K562 (cell line): ENCODE measurements around the gene POU4F2. TPM values are rescaled to one million over a fixed set of nuclear protein-coding genes. Genes with fewer than 3 reads are reported as not detected.

ENCODE experiments used
- ATAC-seq: fragments of 200-7000 bp; cut with Tn5 transposase; 3 replicates; pipeline ENCODE4 v1.9.1; 2020; ENCODE audit warnings: moderate library complexity
- BruUV-seq: library from RNA; stranded (reverse); fragments of 400-500 nt; replicated peaks from 2 replicates; lab custom pipeline; 2021; lab: Mats Ljungman, UMichigan
- CTCF ChIA-PET: fragments of 300-600 bp; formaldehyde crosslinking; extraction: SDS; loops from one replicate; lab custom pipeline; 2021; ENCODE audit warnings: low intra/inter-chr PET ratio; lab: Yijun Ruan, JAX
- POLR2A ChIA-PET: fragments of 300-600, 350-650 bp; sonication (Branson Sonifier 250); formaldehyde crosslinking; extraction: SDS; loops from one replicate; lab custom pipeline; 2021; ENCODE audit warnings: antibody characterized with exemption, inconsistent platforms; lab: Yijun Ruan, JAX
- DNase-seq, 4 experiments: peaks; one replicate each; pipeline versions ENCODE4 v3.0.0 to v3.0.0-alpha.2; 2011 to 2018; ENCODE audit warnings: low spot score in 3 of 4, mixed read lengths in 3 of 4; ENCODE audit errors: extremely low read depth in 1 of 4
- FAIRE-seq: peaks from 2 replicates; lab custom pipeline; 2011; peaks lifted over from hg19 to GRCh38; lab: Jason Lieb, UNC
- H2AFZ ChIP-seq: 2 replicates; pipeline ENCODE4 v1.6.0; 2011; ENCODE audit warnings: low read depth, low read length, control low read depth, inconsistent platforms
- H3K27ac ChIP-seq: fragments of 200-600 bp; 3 replicates; pipeline ENCODE4 v1.8.0; 2011; ENCODE audit warnings: low read depth, mild to moderate bottlenecking, control low read depth, inconsistent platforms, low read length, moderate library complexity, mixed read lengths; ENCODE audit errors: extremely low read depth
- H3K27me3 ChIP-seq, 2 experiments: fragments of 300-600 bp in 1 of 2; 2 replicates in 1 of 2; 3 replicates in 1 of 2; pipeline versions ENCODE4 v1.6.0 to v1.8.0; 2011; ENCODE audit warnings: inconsistent platforms in 2 of 2, low read length in 2 of 2, mild to moderate bottlenecking in 1 of 2, mixed read lengths in 1 of 2, moderate library complexity in 1 of 2; ENCODE audit not compliant: control insufficient read depth in 2 of 2, insufficient read depth in 2 of 2
- H3K36me3 ChIP-seq: fragments of 300-600 bp; 3 replicates; pipeline ENCODE4 v1.8.0; 2011; ENCODE audit warnings: mild to moderate bottlenecking, low read length, inconsistent platforms; ENCODE audit not compliant: control insufficient read depth, insufficient read depth
- H3K4me1 ChIP-seq, 2 experiments: fragments of 200-600 bp in 1 of 2; replicated peaks in 1 of 2; 2 replicates in 1 of 2; 3 replicates in 1 of 2; pipeline versions ENCODE4 v1.5.1 to v1.8.0; 2011; ENCODE audit warnings: inconsistent platforms in 2 of 2, low read length in 2 of 2, mild to moderate bottlenecking in 1 of 2, mixed read lengths in 1 of 2, moderate library complexity in 1 of 2; ENCODE audit not compliant: control insufficient read depth in 2 of 2, insufficient read depth in 2 of 2
- H3K4me2 ChIP-seq: 2 replicates; pipeline ENCODE4 v1.6.1; 2011; ENCODE audit warnings: low read length, control low read depth, inconsistent platforms, mixed read lengths; ENCODE audit not compliant: insufficient read depth
- H3K4me3 ChIP-seq: fragments of 200-600 bp; sonication (generic), shearing (Covaris generic); 2 replicates; pipeline ENCODE4 v1.5.1; 2016; ENCODE audit warnings: control low read depth, inconsistent platforms
- H3K79me2 ChIP-seq: fragments of 200-600 bp; 3 replicates; pipeline ENCODE4 v1.8.0; 2011; ENCODE audit warnings: low read length, inconsistent platforms; ENCODE audit not compliant: control insufficient read depth, insufficient read depth
- H3K9ac ChIP-seq, 2 experiments: 2 replicates each; pipeline versions ENCODE4 v1.6.0 to v1.6.1; 2011; ENCODE audit warnings: low read depth in 2 of 2, low read length in 2 of 2, control low read depth in 1 of 2, inconsistent platforms in 1 of 2, mild to moderate bottlenecking in 1 of 2, mixed read lengths in 1 of 2; ENCODE audit not compliant: insufficient read depth in 1 of 2
- H3K9me1 ChIP-seq: one replicate; pipeline ENCODE4 v1.6.0; 2011; ENCODE audit warnings: inconsistent platforms, mild to moderate bottlenecking, low read length, moderate library complexity; ENCODE audit not compliant: control insufficient read depth, insufficient read depth
- H3K9me3 ChIP-seq: replicated peaks from 2 replicates; pipeline ENCODE4 v1.5.1; 2011; ENCODE audit warnings: low read depth, low read length, inconsistent platforms; ENCODE audit not compliant: control insufficient read depth, insufficient read depth
- H4K20me1 ChIP-seq: replicated peaks from 2 replicates; pipeline ENCODE4 v1.6.1; 2011; ENCODE audit warnings: low read length, inconsistent platforms, mixed read lengths; ENCODE audit not compliant: control insufficient read depth, insufficient read depth
- NUFIP1 ChIP-seq: fragments of 450-650 bp; IDR thresholded peaks from 2 replicates; pipeline ENCODE4 v1.6.1; 2018; ENCODE audit not compliant: partially characterized antibody
- TOE1 ChIP-seq, 2 experiments: fragments of 450-650 bp in 1 of 2; sonication (generic) in 1 of 2; formaldehyde crosslinking in 1 of 2; IDR thresholded peaks; 2 replicates each; pipeline versions ENCODE4 v1.7.1 to v1.8.0; 2016 to 2022; ENCODE audit warnings: borderline replicate concordance in 2 of 2, mild to moderate bottlenecking in 2 of 2, antibody characterized with exemption in 1 of 2, inconsistent platforms in 1 of 2, low read depth in 1 of 2, missing genetic modification reagents in 1 of 2, moderate library complexity in 1 of 2
- ZFP30 ChIP-seq: fragments of 250-450 bp; sonication (Bioruptor Pico); IDR thresholded peaks from 2 replicates; pipeline ENCODE4 v1.8.0; 2022; ENCODE audit warnings: moderate library complexity, mild to moderate bottlenecking, inconsistent platforms, borderline replicate concordance
- WGBS: fragments of 100-300 bp; shearing (Covaris generic); methylation state at CpG from one replicate; pipeline ENCODE4 v1.1.6; 2016; ENCODE audit warnings: low coverage, mixed read lengths; ENCODE audit not compliant: insufficient coverage; ENCODE audit errors: missing lambda C conversion rate; 5-methylcytosine and 5-hydroxymethylcytosine counted together
- in situ Hi-C: fragments of 300-500 bp; cut with MboI; formaldehyde crosslinking; loops from 4 replicates; pipeline ENCODE4 v1.15.0; 2018; ENCODE audit warnings: inconsistent platforms, mixed read lengths
- intact Hi-C: fragments of 100-400 bp; cut with micrococcal nuclease; formaldehyde crosslinking; loops from 2 replicates; pipeline ENCODE4 v1.14.2; 2022
- polyA plus RNA-seq, 8 experiments: library from polyadenylated mRNA; depleted of rRNA in 4 of 8; stranded (reverse) in 5 of 8; unstranded in 3 of 8; fragments of >200 nt; fragmentation: Nextera tagmentation in 2 of 8; fragmentation: Illumina TruSeq in 1 of 8; extraction: Ambion mirVana in 2 of 8; extraction: Trizol in 1 of 8; gene quantifications; 2 replicates each; pipeline versions ENCODE4 v1.2.1 to v1.2.3, GENCODE V29; 2011 to 2014; ENCODE audit warnings: inconsistent platforms in 1 of 8, missing spikeins in 1 of 8
- total RNA-seq, 7 experiments: library from RNA; depleted of rRNA in 6 of 7; stranded (reverse); fragments of >200 nt in 6 of 7; fragmentation: Illumina TruSeq in 2 of 7; extraction: Trizol in 2 of 7; gene quantifications; 2 replicates each; pipeline versions ENCODE4 v1.2.1 to v1.2.3, GENCODE V29; 2011 to 2021; ENCODE audit warnings: low replicate concordance in 1 of 7
- TF ChIP-seq, protein P1 (sequence below): sonication (generic); formaldehyde crosslinking; IDR thresholded peaks from 2 replicates; pipeline ENCODE4 v1.8.1; 2023; ENCODE audit warnings: mild to moderate bottlenecking, missing genetic modification reagents

Gene POU4F2
- total and polyA plus RNA-seq, 9 of the 15 experiments (the other 6 are each of a cell fraction or from before 2014, with no cell fraction given): not detected

GRCh38 chr4:146647615-146648460 lies 9.1 kb downstream of the POU4F2 start:
- in situ Hi-C loops (no loop called here), intact Hi-C loops (loop anchor here (10.0 kb wide), 1 partner anchor 303 kb away; no protein-coding TSS in a partner anchor)
- H3K9me1 ChIP-seq: no peaks in the 10 kb centered on the region
- no peak overlapping the region for H3K4me3 ChIP-seq
- no peak overlapping the region for H3K4me2 ChIP-seq
- no peak overlapping the region for H3K27ac ChIP-seq
- POLR2A ChIA-PET: interaction anchor here (0.6 kb wide), 1 partner anchor 373 kb away, joined by 4 read pairs; no protein-coding TSS in a partner anchor
- H2AFZ ChIP-seq: no peak overlapping the region
- DNase-seq (no peak), FAIRE-seq (no peak), ATAC-seq (no peak)
- WGBS: 2% methylated on average over 25 of the region's 46 CpGs
- H3K9ac ChIP-seq: no peak overlapping the region
- H3K9me3 ChIP-seq: no peaks in the 10 kb centered on the region
- BruUV-seq: no TSS peak
- no peaks in the 10 kb centered on the region for H3K36me3 ChIP-seq
- CTCF ChIA-PET: no interaction called here
- H4K20me1 ChIP-seq: no peaks in the 10 kb centered on the region
- H3K79me2 ChIP-seq: no peaks in the 10 kb centered on the region
- peaks cover 0 to 8% of the 10 kb centered on the region in 2 experiments; a peak in 3 of 5 replicates for H3K27me3 ChIP-seq
- no peaks in the 10 kb centered on the region for H3K4me1 ChIP-seq
- no peak for TF ChIP-seq TOE1 (IDR thresholded peaks at IDR 0.05; ENCODE audit: borderline replicate concordance)
- TF ChIP-seq TOE1 (CRISPR knock-in tag; IDR thresholded peaks at IDR 0.05; ENCODE audit: borderline replicate concordance, low read depth): no peak
- TF ChIP-seq, protein P1, sequence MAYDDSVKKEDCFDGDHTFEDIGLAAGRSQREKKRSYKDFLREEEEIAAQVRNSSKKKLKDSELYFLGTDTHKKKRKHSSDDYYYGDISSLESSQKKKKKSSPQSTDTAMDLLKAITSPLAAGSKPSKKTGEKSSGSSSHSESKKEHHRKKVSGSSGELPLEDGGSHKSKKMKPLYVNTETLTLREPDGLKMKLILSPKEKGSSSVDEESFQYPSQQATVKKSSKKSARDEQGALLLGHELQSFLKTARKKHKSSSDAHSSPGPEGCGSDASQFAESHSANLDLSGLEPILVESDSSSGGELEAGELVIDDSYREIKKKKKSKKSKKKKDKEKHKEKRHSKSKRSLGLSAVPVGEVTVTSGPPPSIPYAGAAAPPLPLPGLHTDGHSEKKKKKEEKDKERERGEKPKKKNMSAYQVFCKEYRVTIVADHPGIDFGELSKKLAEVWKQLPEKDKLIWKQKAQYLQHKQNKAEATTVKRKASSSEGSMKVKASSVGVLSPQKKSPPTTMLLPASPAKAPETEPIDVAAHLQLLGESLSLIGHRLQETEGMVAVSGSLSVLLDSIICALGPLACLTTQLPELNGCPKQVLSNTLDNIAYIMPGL (CRISPR knock-in tag): no peak
- no peak for TF ChIP-seq NUFIP1
- no peak for TF ChIP-seq ZFP30 (CRISPR knock-in tag)
